GM12873 (cell line): Measurements from ENCODE around the gene CPT1A.

Source experiments
- CTCF ChIP-seq: IDR thresholded peaks from 2 replicates; pipeline ENCODE4 v1.5.1; 2012; ENCODE audit warnings: low read depth, mild to moderate bottlenecking, moderate library complexity, low read length, control low read depth; ENCODE audit not compliant: insufficient read depth; ENCODE audit errors: missing control alignments

Gene CPT1A

DNA sequence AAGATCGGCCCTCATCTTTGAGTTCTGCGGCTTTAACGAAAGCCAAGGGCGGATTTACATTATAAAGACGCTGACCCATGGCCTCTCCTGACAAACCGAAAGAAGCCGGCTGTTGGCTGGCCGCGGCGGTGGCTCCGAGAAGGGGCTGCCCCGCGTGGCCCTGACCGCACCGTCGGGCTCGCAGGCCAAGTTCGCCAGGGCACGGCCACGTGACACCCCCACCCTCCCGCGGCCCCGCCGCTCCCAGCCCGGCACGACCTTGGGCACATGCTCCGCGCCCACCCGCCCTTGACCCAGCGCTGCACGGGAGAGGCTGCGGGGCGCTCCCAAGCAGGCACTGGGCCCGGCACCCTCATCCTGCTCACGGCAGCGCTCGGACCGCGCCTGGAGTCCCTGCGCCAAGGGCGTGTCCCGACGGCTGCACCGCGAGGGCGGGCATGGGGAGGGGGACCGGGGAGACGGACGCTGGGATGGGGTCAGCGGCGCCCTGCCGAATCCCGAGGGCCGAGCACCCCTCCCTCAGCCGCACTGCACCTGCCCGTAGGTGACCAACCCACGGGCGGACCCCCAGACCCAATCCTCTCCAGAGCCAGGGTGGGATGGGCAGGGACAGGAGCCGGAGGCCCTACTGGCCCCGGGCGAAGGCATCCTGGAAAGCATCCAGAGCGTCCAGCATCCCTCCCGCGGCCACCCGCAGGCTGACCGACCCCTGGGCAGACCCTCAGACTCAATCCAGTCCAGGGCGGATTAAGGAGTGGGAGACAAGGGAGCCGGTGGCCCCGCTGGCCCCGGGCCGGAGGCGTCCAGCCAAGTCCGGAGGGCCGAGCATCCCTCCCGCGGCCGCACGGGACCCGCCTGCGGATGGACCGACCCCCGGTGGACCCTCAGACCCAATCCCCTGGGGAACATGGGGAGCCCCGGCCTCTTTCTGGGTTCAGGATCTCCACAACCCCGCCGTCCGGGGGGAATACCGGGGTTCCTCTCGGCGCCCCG lies 759 bp downstream of the CPT1A start:
- no peak for TF ChIP-seq CTCF

- no peak for TF ChIP-seq CTCF
Measured at GRCh38 chr11:68839911-68840641, 1.6 kb downstream of the CPT1A start.

- no peak for TF ChIP-seq CTCF
Measured at GRCh38 chr11:68839054-68839865, 2.5 kb downstream of the CPT1A start.

GRCh38 chr11:68838572-68838964 lies 3.1 kb downstream of the CPT1A start:
- TF ChIP-seq CTCF: no peak

- TF ChIP-seq CTCF: no peak
Measured at GRCh38 chr11:68837583-68838571, 3.8 kb downstream of the CPT1A start.

GRCh38 chr11:68835749-68836148 lies 6.0 kb downstream of the CPT1A start:
- TF ChIP-seq CTCF: no peak
